Measurements from ENCODE around the gene PARVB.

The PARVB gene

DNA sequence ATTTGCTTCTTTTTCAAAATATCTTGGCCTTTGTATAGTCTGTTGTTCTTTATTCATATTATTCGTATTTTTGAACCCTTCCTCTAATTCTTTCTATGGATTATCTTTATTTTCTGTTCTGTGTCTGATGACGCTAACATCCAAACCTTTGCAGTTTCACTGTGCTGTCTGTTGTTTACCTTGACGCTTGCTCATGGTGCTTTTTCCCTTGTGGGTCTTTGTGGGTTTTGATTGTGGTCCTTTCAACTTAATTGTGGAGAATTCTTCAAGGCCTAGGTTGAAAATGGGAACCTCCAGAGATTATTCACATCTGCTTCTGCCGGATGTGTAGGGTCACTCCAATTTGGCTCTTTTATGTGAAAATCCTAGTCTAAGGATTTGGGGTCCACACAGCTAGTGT lies 191.2 kb downstream of the PARVB start:
- H3K4me3 ChIP-seq (ENCODE audit: low read depth, low read length): no peak overlapping the region
- ChIA-PET CTCF (no interaction called here), POLR2A (no interaction called here)
- no peaks in the 10 kb centered on the region for H3K9me3 ChIP-seq (ENCODE audit: control insufficient read depth, insufficient read depth, low read depth, low read length)
- no peaks in the 10 kb centered on the region for H3K4me1 ChIP-seq (ENCODE audit: control insufficient read depth, insufficient read depth, low read length)
- TF ChIP-seq, protein P1, sequence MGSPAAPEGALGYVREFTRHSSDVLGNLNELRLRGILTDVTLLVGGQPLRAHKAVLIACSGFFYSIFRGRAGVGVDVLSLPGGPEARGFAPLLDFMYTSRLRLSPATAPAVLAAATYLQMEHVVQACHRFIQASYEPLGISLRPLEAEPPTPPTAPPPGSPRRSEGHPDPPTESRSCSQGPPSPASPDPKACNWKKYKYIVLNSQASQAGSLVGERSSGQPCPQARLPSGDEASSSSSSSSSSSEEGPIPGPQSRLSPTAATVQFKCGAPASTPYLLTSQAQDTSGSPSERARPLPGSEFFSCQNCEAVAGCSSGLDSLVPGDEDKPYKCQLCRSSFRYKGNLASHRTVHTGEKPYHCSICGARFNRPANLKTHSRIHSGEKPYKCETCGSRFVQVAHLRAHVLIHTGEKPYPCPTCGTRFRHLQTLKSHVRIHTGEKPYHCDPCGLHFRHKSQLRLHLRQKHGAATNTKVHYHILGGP (tag by site-specific recombination; IDR thresholded peaks at IDR 0.05): no peak
- TF ChIP-seq, protein P2, sequence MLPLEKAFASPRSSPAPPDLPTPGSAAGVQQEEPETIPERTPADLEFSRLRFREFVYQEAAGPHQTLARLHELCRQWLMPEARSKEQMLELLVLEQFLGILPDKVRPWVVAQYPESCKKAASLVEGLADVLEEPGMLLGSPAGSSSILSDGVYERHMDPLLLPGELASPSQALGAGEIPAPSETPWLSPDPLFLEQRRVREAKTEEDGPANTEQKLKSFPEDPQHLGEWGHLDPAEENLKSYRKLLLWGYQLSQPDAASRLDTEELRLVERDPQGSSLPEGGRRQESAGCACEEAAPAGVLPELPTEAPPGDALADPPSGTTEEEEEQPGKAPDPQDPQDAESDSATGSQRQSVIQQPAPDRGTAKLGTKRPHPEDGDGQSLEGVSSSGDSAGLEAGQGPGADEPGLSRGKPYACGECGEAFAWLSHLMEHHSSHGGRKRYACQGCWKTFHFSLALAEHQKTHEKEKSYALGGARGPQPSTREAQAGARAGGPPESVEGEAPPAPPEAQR (tag by site-specific recombination; IDR thresholded peaks at IDR 0.05): no peak
- H3K27ac ChIP-seq (ENCODE audit: extremely low read depth, low read depth, low read length): no peak overlapping the region
- no peaks in the 10 kb centered on the region for H3K36me3 ChIP-seq (ENCODE audit: control insufficient read depth in 2 of 2, insufficient read depth in 1 of 2, low read length in 2 of 2)

DNA sequence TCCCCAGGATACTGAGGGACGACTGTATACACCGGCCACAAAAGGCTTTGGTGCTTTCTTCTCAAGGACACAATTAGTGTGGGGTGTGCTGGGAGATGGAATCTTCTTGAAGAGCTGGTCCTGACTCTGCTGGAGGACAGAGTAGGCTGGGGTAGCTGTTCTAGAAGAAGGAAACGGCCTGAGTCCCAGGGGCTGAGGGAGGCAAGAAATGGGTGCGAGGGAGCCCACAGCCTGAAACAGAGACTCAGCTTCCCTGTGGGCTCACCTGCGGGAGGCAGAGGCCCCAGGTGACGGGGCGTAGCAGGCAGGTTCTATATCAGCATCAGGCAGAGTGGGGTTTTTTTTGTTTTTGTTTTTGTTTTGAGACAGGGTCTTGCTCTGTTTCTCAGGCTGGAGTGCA lies 193.2 kb downstream of the PARVB start:
- H3K4me1 ChIP-seq (ENCODE audit: control insufficient read depth, insufficient read depth, low read length): no peaks in the 10 kb centered on the region
- no peaks in the 10 kb centered on the region for H3K9me3 ChIP-seq (ENCODE audit: control insufficient read depth, insufficient read depth, low read depth, low read length)
- POLR2A ChIA-PET: no interaction called here
- H3K27ac ChIP-seq (ENCODE audit: extremely low read depth, low read depth, low read length): no peak overlapping the region
- H3K36me3 ChIP-seq (ENCODE audit: control insufficient read depth in 2 of 2, insufficient read depth in 1 of 2, low read length in 2 of 2): no peaks in the 10 kb centered on the region
- CTCF ChIA-PET: no interaction called here
- no peak for TF ChIP-seq ZNF747 (tag by site-specific recombination; IDR thresholded peaks at IDR 0.05)
- TF ChIP-seq ZNF530 (tag by site-specific recombination; IDR thresholded peaks at IDR 0.05; ENCODE audit: low read depth): no peak
- no peak for TF ChIP-seq ZNF529 (tag by site-specific recombination; IDR thresholded peaks at IDR 0.05; ENCODE audit: insufficient replicate concordance)
- no peak for TF ChIP-seq BCL11B (tag by site-specific recombination; IDR thresholded peaks at IDR 0.05; ENCODE audit: low read depth)
- TF ChIP-seq TCF7L2 (IDR thresholded peaks at IDR 0.05; ENCODE audit: borderline replicate concordance, low read depth, low read length): no peak
- no peak for TF ChIP-seq ZNF600 (tag by site-specific recombination; IDR thresholded peaks at IDR 0.05)
- no peak for TF ChIP-seq ZNF777 (tag by site-specific recombination; IDR thresholded peaks at IDR 0.05; ENCODE audit: borderline replicate concordance)
- no peak for TF ChIP-seq KLF10 (tag by site-specific recombination; IDR thresholded peaks at IDR 0.05)
- no peak for TF ChIP-seq OVOL3 (tag by site-specific recombination; IDR thresholded peaks at IDR 0.05)
- TF ChIP-seq ZNF16 (tag by site-specific recombination; IDR thresholded peaks at IDR 0.05; ENCODE audit: low read depth): no peak
- TF ChIP-seq PRDM10 (tag by site-specific recombination; IDR thresholded peaks at IDR 0.05): no peak
- TF ChIP-seq, protein P3, sequence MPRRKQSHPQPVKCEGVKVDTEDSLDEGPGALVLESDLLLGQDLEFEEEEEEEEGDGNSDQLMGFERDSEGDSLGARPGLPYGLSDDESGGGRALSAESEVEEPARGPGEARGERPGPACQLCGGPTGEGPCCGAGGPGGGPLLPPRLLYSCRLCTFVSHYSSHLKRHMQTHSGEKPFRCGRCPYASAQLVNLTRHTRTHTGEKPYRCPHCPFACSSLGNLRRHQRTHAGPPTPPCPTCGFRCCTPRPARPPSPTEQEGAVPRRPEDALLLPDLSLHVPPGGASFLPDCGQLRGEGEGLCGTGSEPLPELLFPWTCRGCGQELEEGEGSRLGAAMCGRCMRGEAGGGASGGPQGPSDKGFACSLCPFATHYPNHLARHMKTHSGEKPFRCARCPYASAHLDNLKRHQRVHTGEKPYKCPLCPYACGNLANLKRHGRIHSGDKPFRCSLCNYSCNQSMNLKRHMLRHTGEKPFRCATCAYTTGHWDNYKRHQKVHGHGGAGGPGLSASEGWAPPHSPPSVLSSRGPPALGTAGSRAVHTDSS (tag by site-specific recombination; IDR thresholded peaks at IDR 0.05): no peak
- TF ChIP-seq, protein P4, sequence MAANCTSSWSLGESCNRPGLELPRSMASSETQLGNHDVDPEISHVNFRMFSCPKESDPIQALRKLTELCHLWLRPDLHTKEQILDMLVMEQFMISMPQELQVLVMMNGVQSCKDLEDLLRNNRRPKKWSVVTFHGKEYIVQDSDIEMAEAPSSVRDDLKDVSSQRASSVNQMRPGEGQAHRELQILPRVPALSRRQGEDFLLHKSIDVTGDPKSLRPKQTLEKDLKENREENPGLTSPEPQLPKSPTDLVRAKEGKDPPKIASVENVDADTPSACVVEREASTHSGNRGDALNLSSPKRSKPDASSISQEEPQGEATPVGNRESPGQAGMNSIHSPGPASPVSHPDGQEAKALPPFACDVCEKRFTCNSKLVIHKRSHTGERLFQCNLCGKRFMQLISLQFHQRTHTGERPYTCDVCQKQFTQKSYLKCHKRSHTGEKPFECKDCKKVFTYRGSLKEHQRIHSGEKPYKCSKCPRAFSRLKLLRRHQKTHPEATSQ (tag by site-specific recombination; IDR thresholded peaks at IDR 0.05): no peak
- no peak overlapping the region for H3K4me3 ChIP-seq (ENCODE audit: low read depth, low read length)

All from HEK293 (cell line).